GM12878 (cell line): ENCODE results near the gene HPCA.

Experiments used
- CTCF ChIP-seq, 3 experiments: IDR thresholded peaks in 2 of 3; conservative IDR thresholded peaks in 1 of 3; 2 replicates each; pipeline ENCODE4 v1.5.1; 2011; ENCODE audit warnings: low read depth in 3 of 3, low read length in 3 of 3, mild to moderate bottlenecking in 3 of 3, control low read depth in 2 of 3, moderate library complexity in 2 of 3, inconsistent platforms in 1 of 3, mixed read lengths in 1 of 3; ENCODE audit not compliant: control insufficient read depth in 2 of 3, insufficient read depth in 1 of 3; ENCODE audit errors: extremely low read depth in 1 of 3
- EZH2 ChIP-seq: IDR thresholded peaks from 2 replicates; pipeline ENCODE4 v1.6.1; 2012; ENCODE audit warnings: low read depth, mild to moderate bottlenecking, control low read depth, inconsistent platforms, low read length, borderline replicate concordance; ENCODE audit not compliant: control insufficient read depth
- GABPA ChIP-seq: IDR thresholded peaks from 2 replicates; pipeline ENCODE4 v1.6.1; 2014; ENCODE audit warnings: antibody characterized with exemption, low read depth, mild to moderate bottlenecking, inconsistent platforms
- JUND ChIP-seq: IDR thresholded peaks from 2 replicates; pipeline ENCODE4 v1.6.1; 2012; ENCODE audit warnings: low read depth, mild to moderate bottlenecking, low read length, improper control_type of control experiment, moderate library complexity
- MAX ChIP-seq: IDR thresholded peaks from 2 replicates; pipeline ENCODE4 v1.6.1; 2012; ENCODE audit warnings: low read depth, low read length, improper control_type of control experiment
- POLR2AphosphoS5 ChIP-seq: IDR thresholded peaks from 2 replicates; pipeline ENCODE4 v1.6.1; 2011; ENCODE audit warnings: mild to moderate bottlenecking, low read length, inconsistent platforms
- RAD21 ChIP-seq: IDR thresholded peaks from 2 replicates; pipeline ENCODE4 v1.6.1; 2011; ENCODE audit warnings: mild to moderate bottlenecking, low read depth, low read length, moderate library complexity; ENCODE audit not compliant: insufficient read depth
- RCOR1 ChIP-seq: conservative IDR thresholded peaks from 2 replicates; pipeline ENCODE4 v1.6.1; 2012; ENCODE audit warnings: low read depth, low read length, improper control_type of control experiment
- SKIL ChIP-seq: fragments of 450-650 bp; IDR thresholded peaks from 2 replicates; pipeline ENCODE4 v1.6.1; 2017; ENCODE audit warnings: mild to moderate bottlenecking, low read depth, inconsistent platforms; ENCODE audit not compliant: poor library complexity, severe bottlenecking
- SMAD1 ChIP-seq: fragments of 450-650 bp; IDR thresholded peaks from 2 replicates; pipeline ENCODE4 v1.6.1; 2018; ENCODE audit warnings: mild to moderate bottlenecking, low read depth; ENCODE audit not compliant: partially characterized antibody
- USF2 ChIP-seq: IDR thresholded peaks from 2 replicates; pipeline ENCODE4 v1.6.1; 2011; ENCODE audit warnings: low read depth, low read length, improper control_type of control experiment, borderline replicate concordance
- WRNIP1 ChIP-seq: IDR thresholded peaks from 2 replicates; pipeline ENCODE4 v1.6.1; 2011; ENCODE audit warnings: low read depth, low read length, improper control_type of control experiment, borderline replicate concordance
- ZBTB11 ChIP-seq: fragments of 450-650 bp; formaldehyde crosslinking; IDR thresholded peaks from 2 replicates; pipeline ENCODE4 v1.5.0; 2022; ENCODE audit warnings: mild to moderate bottlenecking, missing genetic modification characterization
- ZNF217 ChIP-seq: fragments of 450-650 bp; IDR thresholded peaks from 2 replicates; pipeline ENCODE4 v1.6.1; 2017; ENCODE audit warnings: antibody characterized with exemption, mild to moderate bottlenecking

GRCh38 chr1:32924881-32925344 is 38.6 kb downstream of the HPCA start:
- TF ChIP-seq CTCF (IDR thresholded peaks at IDR 0.05 in 2 of 3, conservative IDR thresholded peaks at IDR 0.05 in 1 of 3; ENCODE audit: control insufficient read depth in 2 of 3, extremely low read depth in 1 of 3, insufficient read depth in 1 of 3, low read depth in 3 of 3, low read length in 3 of 3) (no peak), SKIL (no peak), ZNF217 (no peak), USF2 (no peak), EZH2 (no peak), SMAD1 (no peak), RCOR1 (no peak), WRNIP1 (no peak), GABPA (no peak), POLR2AphosphoS5 (no peak), JUND (no peak), MAX (no peak), ZBTB11 (CRISPR knock-in tag) (no peak), RAD21 (no peak)
